HG03439 (cell line): ENCODE data around the gene OPRD1.
"Not testable (repeated sequence)": the region's sequence is repeated elsewhere in the genome, so short reads cannot be mapped to it uniquely, and the experiment has no call there.

Source experiments
- ATAC-seq: cut with Tn5 transposase; IDR thresholded peaks from one replicate; pipeline ENCODE4 v1.9.1; 2021; ENCODE audit warnings: mild to moderate bottlenecking, moderate library complexity; ENCODE audit not compliant: unreplicated experiment

The OPRD1 gene

DNA sequence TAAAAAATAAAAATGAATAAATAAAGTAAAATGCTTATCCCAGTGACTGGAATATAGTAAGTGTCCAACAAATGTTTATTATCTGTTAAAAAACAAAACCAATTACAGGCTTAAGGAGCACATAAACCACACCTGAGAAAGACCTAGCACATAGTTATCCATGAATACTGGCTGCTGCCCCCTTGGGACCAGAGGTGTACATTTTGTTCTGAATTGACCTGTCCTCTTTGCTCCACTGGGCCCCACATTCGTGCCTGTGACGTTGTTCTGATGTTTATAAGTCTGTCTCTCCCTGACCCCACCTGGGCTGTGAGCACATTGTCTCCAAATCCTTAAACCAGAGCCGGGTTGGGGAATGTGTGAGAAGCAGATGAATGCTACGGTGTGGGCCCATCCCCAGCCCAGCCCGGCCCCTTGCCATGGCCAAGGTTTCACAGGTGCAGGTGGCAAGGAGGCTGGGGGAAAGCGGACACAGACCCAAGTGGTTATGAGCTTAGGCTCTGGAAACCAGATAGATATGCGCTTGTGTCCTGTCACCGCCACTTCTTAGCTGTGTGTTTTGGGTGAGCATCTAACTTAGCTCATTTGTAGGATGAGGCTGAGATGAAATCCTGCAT, 29.1 kb downstream of the OPRD1 start:
- ATAC-seq = no peak

DNA sequence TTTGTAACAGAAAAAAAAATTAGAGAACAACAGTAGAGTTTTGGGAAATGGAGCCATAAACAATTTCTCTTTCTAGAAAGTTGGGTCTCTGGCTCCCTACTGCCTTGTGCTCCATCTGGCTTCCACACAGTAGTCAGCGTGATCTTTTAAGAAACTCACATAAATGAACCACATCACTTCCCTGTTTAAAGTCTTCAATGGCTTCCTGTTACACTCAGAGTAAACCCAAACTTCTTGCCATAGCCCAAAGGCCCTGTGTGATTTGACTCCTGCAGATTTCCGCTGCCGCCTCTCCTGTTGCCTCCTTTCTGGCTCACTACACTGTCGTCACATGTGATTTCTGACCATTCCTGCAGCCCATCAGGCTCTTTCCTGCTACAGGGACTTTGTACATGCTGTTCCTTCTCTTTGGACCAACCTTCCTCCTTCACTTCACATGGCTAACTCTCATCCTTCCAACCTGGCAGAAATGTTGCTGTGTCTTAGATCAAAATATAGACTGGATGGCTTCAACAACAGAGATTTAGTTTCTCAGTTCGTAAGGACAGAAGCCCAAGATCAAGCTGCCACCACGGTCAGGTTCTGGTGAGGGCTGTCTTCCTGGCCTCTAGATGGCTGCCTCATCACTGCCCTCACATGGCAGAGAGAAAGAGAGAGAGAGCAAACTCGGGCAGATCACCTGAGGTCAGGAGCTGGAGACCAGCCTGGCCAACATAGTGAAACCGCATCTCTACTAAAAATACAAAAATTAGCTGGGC, 34.0 kb downstream of the OPRD1 start:
- no peak for ATAC-seq

DNA sequence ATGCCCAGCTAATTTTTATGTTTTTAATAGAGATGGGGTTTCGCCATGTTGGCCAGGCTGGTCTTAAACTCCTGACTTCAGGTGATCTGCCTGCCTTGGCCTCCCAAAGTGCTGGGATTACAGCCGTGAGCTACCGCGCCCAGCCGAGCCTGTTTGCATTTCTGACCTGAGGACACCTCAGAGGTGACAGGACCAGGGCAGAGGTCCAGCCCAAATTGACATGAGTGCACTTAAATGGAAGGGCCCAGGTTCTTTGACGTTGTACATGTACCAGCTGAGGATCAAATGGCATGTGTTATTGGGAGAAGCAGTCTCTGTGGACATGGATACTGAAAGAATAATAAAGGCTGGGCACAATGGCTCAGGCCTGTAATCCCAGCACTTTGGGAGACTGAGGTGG, 35.2 kb downstream of the OPRD1 start:
- ATAC-seq = not testable (repeated sequence)

DNA sequence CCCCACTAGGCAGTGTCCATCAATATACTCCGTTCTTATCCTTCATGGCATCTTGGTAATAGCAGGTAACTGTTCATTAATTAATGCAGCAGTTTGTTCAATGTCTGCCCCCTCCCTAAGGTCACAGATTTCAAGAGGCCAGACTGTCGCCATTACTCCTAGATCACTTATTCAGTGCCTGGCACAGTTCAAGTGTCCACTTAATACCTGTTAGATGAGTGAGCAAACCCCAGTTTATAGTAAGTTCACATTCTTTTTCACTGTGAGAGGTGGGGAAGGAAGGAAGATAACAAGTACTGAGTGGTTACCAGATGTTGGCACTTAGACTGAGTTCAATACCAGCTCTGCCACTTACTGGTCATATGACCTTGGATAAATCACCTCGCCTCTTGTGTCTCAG, 36.4 kb downstream of the OPRD1 start:
- no peak for ATAC-seq

DNA sequence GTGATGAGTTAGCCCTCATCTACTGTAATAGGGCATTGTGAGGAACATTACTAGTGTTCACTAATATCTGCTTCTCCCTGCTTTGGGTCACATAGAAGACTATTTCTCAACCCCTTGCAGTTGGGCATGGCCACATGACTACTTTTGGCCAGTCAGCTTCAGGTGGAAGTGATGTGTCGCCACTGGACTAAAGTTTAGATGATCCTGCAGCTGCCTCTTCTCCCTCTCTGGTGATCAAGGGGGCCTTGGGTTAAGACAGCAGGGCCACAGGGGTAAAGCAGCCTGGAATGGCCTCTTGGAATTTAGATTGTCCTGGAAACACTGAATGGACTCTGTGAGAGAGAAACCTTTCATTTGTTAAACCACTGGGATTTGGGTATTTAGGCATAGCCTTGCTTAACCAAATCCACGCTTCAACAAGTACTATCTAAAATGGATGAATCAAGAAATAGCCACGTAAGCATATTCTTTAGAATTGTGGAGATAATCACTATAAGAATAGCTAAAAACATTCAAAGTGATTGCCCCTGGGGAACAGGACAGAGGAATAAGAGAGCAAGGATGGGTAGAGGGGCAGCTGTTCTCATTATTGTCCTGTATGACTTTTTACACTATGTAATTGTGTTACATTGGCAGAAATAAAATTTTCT, 41.2 kb downstream of the OPRD1 start:
- ATAC-seq = no peak

DNA sequence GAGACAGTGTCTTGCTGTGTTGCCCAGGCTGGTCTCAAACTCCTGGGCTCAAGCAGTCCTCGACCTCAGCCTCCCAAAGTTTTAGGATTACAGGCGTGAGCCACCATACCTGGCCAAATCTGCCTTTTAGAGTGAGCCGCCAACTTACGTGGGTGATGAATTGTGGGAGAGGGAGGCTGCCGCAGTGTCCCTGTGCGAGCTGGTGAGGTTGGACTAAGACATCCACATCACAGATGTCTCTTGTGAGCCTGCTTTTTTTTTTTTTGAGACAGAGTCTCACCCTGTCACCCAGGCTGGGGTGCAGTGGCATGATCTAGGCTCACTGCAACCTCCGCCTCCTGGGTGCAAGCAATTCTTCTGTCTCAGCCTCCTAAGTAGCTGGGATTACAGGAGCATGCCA, 42.4 kb downstream of the OPRD1 start:
- not testable (repeated sequence) for ATAC-seq

DNA sequence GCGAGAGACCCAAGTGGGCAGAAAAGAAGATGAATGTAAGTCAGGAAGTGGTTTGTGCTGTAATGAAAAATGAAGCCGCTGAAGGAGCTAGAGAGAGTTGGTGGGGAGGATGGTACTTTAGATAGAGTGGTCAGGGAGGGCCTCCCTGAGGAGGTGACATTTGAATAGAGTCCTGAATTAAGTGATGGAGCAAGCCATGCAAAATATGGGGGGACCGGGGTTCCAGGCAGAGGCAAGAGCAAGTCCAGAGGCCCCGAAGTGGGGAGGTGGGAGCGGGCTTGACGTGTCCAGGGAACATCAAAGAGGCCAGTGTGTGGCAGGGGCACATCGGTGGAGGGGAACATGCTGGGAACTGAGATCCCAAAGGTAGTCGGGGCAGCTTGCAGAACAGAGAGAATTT, 43.1 kb downstream of the OPRD1 start:
- ATAC-seq = no peak

DNA sequence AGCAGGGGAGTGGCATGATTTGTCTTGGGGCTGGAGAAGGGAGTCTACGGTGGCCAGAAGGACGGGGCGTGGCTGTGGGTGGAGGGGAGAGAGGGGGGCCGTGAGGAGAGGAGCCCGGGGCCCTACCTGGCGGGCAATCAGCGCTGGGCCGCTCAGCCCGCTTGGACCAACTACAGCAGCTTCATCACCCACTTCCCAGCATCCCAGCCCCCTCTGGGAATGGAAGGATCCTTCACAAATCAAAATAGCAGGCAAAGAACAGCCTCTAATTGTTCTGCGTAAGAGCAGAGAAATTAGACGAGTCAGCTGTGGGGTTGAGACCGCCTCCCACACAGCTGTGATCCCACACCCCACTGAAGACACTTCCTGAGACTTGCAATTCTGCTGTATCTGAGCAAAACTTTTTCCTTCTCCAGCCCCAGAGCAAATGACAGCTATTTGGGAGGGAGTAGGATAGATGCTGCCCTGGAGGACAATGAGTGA, 43.5 kb downstream of the OPRD1 start:
- no peak for ATAC-seq

DNA sequence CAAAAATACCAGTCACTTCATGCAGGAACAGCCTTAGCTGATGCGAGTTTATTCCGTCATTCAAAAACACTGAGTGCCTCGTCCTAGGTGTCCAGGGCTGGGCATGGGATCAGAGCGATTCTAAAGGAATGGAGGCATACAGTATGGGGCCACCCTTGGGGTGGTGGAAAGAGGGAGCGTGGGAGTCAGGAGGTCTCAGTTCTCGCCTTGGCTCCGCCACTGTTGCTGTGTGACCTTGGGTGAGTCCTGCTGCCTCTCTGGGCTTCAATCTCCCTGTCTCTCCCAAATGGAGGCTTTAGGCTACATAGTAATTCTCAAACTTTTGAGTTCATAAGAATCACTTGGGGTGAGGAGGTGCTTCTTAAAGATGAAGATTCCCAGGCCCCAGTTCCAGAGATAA, 44.0 kb downstream of the OPRD1 start:
- ATAC-seq = no peak

DNA sequence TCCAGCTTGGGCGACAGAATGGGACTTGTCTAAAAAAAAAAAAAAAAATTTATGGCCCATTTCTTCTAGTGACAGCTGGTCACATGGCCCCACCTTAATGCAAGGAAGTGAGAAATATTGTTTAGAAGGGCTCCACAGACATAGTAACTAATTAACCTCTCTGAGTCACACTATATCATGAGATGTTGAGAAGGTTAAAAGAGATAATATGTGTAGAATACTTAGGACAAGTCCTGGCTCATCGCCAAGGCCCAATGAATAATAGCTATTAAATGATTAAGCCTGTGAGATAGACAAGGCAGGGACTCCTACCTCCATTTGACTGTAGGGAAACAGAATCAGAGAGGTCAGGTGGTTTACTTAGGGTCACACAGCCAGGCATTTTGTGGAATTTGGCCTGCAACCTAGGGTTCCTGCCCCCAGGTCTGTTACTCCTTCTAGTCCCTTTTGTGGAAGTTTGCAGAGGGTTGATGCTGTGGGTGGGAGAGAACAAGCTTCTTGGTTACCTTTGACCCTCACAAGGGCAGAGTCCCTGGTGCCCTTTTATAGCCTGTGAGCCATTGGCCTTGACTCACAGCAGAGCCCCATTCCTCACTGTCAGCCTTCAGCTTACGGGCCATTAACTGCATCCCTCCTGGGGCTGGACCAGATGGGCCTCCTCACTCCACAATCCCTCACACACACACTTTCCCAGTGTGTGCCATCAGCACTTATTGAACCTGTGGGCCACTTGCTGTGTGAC, 48.5 kb downstream of the OPRD1 start:
- ATAC-seq = no peak

DNA sequence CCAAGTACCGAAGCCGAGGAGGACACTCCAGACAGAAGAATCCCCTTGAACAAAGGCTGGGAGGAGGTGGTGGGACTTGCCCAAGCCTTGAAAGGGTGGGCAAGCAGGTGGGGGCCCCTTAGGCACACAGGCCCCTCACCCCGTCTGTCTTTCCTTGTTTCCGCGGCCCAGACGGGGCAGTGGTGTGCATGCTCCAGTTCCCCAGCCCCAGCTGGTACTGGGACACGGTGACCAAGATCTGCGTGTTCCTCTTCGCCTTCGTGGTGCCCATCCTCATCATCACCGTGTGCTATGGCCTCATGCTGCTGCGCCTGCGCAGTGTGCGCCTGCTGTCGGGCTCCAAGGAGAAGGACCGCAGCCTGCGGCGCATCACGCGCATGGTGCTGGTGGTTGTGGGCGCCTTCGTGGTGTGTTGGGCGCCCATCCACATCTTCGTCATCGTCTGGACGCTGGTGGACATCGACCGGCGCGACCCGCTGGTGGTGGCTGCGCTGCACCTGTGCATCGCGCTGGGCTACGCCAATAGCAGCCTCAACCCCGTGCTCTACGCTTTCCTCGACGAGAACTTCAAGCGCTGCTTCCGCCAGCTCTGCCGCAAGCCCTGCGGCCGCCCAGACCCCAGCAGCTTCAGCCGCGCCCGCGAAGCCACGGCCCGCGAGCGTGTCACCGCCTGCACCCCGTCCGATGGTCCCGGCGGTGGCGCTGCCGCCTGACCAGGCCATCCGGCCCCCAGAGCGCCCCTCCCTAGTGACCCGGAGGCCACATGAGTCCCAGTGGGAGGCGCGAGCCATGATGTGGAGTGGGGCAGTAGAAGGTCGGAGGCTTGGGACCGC, 50.8 kb downstream of the OPRD1 start:
- ATAC-seq = no peak

DNA sequence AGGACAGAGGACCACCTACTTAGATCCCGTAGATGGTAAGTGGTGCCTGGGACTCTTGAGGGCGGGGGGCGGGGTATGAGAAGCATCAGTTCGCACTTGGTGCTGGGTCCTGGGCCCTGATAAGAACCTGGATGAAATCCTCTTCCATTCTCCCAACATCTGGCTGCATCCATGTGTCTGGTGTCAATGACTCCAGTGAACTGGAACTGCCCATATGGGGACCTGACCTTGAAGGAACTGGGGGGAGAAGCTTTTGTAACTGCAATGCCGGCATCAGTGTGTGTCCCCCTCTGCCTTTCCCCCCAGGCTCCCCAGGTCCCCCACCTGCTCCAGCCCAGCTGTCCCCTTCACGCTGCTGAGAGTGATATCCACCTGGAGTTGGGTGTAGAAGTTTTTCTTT, 52.7 kb downstream of the OPRD1 start:
- ATAC-seq = no peak

DNA sequence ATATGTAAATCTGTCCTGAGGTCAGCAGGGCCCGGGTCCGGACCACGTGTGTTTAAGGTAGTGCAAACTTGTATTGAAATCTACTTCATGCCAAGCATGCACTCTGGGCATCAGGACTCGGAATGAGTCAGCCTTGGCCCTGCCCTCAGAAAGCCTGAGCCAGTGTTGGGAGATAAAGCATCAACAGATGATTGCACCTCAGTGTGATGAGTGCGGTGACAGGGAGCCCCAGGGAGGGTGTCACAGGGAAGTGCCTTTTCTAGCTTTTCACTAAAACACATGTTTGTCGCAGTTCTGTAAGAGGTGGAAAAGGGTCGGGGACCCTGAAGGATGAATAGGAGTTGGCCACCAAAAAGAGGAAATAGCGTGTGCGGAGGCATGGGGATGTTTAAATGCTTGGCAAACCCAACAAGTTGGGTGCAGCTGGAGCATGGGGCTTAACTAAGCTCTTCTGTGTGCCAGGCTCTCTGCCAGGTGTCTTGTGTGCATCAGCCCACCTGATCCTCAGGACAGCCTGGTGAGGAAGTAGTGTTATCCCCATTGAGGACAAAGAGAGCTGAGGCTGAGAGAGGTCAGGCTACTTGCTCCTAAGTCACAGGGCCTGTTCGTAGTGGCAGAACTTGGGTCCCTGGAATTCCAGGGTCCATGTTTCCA, 54.2 kb downstream of the OPRD1 start:
- no peak for ATAC-seq

DNA sequence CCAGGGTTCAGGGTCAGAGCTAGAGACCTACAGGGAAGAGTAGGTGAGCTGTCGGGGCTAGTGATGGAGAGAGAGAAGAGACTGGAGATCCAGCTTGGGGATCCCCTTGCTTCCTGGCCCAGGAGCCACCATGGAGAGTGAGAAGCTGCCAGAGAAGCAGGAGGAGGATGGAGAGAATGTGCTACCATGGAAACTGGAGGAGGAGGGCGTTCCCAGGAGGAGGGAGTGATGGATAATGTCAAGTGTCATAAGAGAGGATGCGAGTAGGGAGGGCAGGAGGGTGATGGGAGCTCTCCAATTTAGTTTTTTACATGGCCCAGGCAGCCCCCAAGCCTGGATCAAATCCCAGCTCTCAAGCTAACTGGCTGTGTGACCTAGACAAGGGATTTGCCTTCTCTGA, 55.9 kb downstream of the OPRD1 start:
- no peak for ATAC-seq

DNA sequence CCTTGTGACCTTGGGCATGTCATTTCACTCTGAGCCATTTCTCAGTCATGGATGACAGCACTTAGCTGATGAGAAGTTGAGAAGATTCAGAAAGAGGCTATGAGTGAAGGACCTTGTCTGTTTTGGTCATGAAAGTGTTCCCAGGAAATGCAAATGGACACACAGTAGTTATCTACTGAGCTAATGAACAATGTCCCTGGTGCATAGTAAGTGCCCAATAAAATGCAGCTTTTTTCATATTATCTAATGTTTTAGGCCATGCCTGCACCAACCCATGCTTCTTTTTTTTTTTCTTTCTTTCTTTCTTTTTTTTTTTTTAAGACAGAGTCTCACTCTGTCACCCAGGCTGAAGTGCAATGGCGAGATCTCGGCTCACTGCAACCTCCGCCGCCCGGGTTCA, 58.0 kb downstream of the OPRD1 start:
- no peak for ATAC-seq

DNA sequence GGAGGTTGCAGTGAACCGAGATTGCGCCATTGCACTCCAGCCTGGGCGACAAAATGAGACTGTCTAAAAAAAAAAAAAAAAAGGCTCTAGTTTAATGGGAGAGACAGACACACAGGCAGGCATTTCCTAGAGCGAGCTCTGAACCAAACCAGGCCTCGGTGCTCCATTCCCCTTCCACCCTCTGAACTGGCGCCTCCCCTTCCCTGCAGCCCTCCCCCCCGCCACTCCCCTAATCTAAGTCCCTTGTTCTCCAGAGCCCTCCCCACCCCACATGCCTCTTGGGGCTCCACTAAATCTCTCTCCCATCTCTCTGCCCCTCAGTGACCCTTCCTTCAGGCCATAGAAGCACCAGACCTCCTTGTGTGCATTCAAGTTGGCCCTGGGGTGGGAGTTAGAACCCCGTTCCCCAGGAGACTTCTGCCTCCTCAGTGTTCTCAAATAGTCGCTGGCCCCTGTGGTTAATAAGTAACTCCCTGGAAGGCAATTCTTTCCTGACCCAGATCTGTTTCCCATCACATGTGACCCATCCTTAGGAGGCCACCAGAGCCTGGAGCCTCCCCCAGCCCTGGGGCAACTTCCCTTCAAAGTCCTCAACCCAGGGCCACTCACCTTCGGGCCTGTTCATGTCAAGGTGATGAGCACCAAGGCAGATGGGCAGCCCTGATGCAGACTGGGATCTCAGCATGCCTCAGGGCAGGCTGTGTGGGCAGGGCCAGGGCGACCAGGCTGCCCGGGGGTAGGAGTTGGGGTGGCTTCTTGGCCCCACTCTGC, 59.8 kb downstream of the OPRD1 start:
- no peak for ATAC-seq

DNA sequence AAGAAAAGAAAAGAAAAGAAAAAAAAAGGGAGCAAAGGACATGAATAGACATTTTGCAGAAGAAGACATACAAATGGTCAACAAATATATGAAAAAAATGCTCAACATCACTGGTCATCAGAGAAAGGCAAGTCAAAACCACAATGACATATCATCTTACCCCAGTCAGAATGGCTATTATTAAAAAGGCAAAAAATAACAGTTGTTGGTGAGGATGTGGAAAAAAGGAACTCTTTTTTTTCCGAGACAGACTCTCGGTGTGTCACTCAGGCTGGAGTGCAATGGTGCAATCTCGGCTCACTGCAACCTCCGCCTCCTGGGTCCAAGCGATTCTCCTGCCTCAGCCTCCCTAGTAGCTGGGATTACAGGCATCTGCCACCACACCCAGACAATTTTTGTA, 63.2 kb downstream of the OPRD1 start:
- ATAC-seq = not testable (repeated sequence)

DNA sequence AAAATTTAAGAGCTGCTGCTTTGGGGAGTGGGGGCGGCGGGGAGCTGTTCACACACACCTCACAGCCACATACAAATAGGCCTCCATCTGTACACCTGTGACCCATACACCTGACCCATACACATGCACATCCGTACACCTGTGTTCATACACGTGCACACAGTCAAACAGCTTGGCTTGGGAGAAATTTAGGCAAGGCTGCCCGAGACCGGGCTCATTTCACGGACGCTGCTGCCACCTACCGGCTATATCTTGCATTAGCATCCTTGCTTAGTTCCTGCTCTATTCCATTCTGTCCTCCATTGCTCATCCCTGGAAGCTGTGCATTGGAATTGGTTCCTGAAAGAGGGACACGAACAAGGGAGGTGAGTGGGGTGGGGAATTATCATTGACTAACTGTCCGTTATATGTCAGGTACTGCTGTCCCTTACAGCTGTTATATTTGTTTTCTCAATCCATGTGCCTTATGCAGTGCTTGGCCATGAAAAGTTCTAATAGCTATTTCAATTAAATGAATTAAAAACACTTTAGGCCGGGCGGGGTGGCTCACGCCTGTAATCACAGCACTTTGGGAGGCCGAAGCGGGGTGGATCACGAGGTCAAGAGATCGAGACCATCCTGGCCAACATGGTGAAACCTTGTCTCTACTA, 65.3 kb downstream of the OPRD1 start:
- ATAC-seq = peak; percentile 55

DNA sequence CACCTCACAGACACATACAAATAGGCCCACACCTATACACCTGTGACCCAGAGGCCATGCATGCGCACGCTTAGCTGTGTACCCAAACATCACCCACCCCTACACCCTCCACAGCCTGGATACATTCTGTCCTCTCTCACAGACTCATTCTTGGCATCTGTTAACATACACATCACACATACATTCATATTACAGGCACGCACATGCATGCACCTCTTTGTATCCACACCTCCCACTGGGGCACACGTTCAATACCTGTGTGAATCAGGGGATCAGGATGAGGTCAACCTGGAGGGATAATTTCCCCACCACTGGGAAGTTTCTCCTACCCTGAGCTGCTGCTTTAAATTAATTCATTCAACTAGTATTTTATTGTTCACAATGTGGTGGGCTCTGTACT, 66.8 kb downstream of the OPRD1 start:
- no peak for ATAC-seq
